Esophagus squamous epithelium (tissue), 4 donors: ENCODE data around the gene BICRA.

ENCODE experiments used
- CTCF ChIP-seq, 6 experiments: fragments of 450-650 bp in 4 of 6; fragments of 200-600 bp in 2 of 6; sonication (generic) in 2 of 6; IDR thresholded peaks; one replicate each; pipeline ENCODE4 v1.5.1; 2016 to 2019; ENCODE audit warnings: antibody characterized with exemption in 6 of 6, mild to moderate bottlenecking in 4 of 6, moderate library complexity in 4 of 6
- POLR2A ChIP-seq, 4 donors: fragments of 450-650 bp; IDR thresholded peaks; one replicate each; pipeline ENCODE4 v1.6.1; 2017; ENCODE audit warnings: antibody characterized with exemption in 4 of 4, mild to moderate bottlenecking in 4 of 4, moderate library complexity in 3 of 4

DNA sequence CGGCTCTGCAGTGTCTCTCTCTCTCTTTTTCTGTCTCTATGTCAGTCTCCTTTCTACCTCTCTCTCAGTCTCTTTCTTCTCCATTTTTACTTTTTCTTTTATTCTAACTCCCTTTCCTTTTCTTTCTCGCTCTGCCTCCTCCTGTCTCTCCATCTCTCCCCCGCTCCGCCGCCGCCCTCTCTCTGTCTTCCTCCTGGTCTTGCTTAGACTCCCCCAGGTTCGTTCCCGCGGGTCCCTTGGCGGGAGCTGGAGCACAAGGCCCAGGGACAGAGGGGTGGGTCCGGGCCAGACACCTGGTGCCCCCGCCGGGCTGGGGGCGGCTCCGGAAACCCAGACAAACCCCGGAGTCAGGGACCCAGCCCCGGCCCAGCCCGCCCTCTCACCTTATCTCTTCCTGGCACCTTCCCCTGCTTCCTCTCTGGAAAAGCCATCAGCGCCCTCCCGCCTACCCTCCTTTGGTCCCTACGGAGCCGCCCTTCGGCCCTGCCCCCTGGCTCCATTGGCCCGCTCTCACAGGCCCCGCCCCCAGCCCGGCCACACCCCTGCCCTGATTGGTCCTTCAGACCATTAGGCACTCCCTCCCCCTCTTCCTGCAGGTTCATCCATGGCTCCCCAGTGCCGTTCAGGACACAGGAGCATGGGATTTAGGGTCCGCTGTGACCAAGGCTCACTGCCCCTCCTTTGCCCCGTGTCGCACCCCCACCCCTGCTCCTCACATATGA lies 121.0 kb downstream of the BICRA start:
- TF ChIP-seq POLR2A (IDR thresholded peaks at IDR 0.05): no peak
- no peak for TF ChIP-seq CTCF (IDR thresholded peaks at IDR 0.05)
